OCI-LY3 (cell line): ENCODE measurements around the gene EFCAB5.

ENCODE experiments used
- EZH2phosphoT487 ChIP-seq: fragments of 200-600 bp; shearing (Covaris generic); IDR thresholded peaks from 2 replicates; pipeline ENCODE4 v1.6.1; 2018; ENCODE audit warnings: antibody characterized with exemption, mixed run types, low read depth
- TF ChIP-seq, protein P1 (sequence below): fragments of 200-600, 300-600 bp; sonication (generic); IDR thresholded peaks from 2 replicates; pipeline ENCODE4 v1.5.1; 2014; ENCODE audit warnings: antibody characterized with exemption, low read length, low read depth

GRCh38 chr17:30133197-30133596 is 191.8 kb downstream of the EFCAB5 start:
- TF ChIP-seq, protein P1, sequence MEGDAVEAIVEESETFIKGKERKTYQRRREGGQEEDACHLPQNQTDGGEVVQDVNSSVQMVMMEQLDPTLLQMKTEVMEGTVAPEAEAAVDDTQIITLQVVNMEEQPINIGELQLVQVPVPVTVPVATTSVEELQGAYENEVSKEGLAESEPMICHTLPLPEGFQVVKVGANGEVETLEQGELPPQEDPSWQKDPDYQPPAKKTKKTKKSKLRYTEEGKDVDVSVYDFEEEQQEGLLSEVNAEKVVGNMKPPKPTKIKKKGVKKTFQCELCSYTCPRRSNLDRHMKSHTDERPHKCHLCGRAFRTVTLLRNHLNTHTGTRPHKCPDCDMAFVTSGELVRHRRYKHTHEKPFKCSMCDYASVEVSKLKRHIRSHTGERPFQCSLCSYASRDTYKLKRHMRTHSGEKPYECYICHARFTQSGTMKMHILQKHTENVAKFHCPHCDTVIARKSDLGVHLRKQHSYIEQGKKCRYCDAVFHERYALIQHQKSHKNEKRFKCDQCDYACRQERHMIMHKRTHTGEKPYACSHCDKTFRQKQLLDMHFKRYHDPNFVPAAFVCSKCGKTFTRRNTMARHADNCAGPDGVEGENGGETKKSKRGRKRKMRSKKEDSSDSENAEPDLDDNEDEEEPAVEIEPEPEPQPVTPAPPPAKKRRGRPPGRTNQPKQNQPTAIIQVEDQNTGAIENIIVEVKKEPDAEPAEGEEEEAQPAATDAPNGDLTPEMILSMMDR: no peak
- TF ChIP-seq EZH2phosphoT487: no peak
